ENCODE results near the gene KLF4.

DNA sequence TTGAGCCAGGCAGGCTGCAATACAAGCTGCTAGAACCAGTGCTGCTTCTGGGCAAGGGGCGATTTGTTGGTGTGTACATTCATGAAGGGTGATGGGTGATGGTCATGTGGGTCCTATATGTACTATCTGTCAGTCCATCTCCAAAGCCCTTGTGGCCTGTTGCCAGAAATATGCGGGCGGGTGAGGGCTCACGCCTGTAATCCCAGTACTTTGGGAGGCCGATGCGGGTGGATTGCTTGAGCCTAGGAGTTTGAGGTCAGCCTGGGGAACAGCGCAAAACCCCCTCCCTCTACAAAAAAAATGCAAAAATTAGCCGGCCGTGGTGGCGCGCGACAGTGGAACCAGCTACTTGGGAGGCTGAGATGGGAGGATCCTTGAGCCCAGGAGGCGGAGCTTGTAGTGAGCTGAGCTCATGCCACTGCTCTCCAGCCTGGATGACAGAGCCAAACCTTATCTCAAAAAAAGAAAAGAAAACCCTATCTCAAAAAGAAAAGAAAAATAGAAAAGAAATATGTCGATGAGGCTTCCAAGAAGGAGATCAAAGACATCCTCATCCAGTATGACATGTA, 45.0 kb upstream of the KLF4 start:
- TF ChIP-seq, protein P1, sequence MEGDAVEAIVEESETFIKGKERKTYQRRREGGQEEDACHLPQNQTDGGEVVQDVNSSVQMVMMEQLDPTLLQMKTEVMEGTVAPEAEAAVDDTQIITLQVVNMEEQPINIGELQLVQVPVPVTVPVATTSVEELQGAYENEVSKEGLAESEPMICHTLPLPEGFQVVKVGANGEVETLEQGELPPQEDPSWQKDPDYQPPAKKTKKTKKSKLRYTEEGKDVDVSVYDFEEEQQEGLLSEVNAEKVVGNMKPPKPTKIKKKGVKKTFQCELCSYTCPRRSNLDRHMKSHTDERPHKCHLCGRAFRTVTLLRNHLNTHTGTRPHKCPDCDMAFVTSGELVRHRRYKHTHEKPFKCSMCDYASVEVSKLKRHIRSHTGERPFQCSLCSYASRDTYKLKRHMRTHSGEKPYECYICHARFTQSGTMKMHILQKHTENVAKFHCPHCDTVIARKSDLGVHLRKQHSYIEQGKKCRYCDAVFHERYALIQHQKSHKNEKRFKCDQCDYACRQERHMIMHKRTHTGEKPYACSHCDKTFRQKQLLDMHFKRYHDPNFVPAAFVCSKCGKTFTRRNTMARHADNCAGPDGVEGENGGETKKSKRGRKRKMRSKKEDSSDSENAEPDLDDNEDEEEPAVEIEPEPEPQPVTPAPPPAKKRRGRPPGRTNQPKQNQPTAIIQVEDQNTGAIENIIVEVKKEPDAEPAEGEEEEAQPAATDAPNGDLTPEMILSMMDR (IDR thresholded peaks at IDR 0.05 in 8 of 11, conservative IDR thresholded peaks at IDR 0.05 in 3 of 11) = no peak
- TF ChIP-seq POLR2A (IDR thresholded peaks at IDR 0.05) (no peak), POLR2AphosphoS5 (IDR thresholded peaks at IDR 0.05) (no peak)
